Measurements from ENCODE around the gene WDR35.

WDR35 gene

DNA sequence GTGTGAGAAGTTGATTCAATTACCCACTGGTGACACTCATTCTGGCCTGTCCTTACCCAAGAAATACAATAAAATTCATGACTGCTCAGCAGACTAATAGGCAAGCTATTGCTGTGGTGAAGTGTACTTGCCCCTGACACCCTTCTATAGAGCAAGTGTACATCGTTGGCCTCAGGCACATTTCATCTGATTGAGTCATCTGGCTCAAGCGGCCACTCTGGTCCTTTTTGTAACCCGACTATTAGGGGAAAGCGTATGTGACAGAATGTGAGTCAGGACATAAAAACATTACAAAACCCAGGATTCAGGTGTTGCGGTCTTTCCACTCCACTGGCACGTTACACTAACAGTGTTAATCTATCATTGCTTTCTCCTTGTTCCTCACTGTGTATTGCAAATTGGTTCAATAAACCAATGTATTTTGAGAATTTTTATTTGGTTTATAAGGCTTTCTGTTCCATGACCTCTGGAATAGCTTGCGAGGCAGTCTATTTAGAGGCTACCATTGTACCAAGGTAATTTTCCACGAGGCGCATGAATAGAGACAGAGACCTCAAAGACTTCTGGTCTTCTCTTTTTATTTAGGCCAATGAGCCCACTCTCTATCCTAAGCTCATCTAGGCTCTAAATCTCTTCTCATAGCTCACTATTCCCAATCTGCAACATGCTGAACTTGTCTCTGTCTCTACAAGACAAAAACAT lies 77.9 kb downstream of the WDR35 start:
- no peak overlapping the region for H3K4me2 ChIP-seq (ENCODE audit: low read length)
- TF ChIP-seq CTCF (IDR thresholded peaks at IDR 0.05), result no peak
- no peaks in the 10 kb centered on the region for H3K4me1 ChIP-seq
- H3K4me3 ChIP-seq (ENCODE audit: low read depth, low read length), result no peak overlapping the region
- H3K27me3 ChIP-seq (ENCODE audit: control insufficient read depth, insufficient read depth, low read length), result no peaks in the 10 kb centered on the region
- H2AFZ ChIP-seq, result no peak overlapping the region
- no peaks in the 10 kb centered on the region for H3K9me3 ChIP-seq (ENCODE audit: control insufficient read depth, low read length)
- H3K36me3 ChIP-seq (ENCODE audit: control insufficient read depth, insufficient read depth, low read length), result no peaks in the 10 kb centered on the region
- H3K9ac ChIP-seq, result no peak overlapping the region
- H3K79me2 ChIP-seq, result no peaks in the 10 kb centered on the region
- H3K27ac ChIP-seq, result no peak overlapping the region

DNA sequence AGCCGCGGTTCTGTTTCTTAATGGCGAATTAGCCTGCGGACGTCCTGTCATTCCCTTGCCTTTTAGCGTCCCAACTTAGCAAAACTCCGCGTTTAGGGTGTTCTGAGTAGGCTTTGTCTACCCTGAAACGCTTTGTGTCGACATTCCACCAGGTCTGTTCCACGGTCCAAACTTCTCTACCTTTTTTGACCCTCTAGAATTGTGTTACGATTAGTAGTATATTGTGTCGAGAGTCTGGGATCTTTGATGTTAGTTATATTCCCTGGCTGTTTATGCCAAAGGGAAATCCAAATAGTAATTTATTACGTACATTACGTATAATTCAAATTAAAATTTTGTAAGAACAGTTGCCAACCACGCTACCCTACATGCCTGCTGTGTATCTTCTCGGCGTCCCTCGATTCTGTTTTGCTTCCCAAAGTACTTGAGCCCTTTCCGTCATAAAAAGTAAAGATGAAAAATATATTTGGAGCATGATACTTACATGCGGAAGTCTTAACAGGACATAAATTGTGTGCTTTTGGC lies 87.6 kb downstream of the WDR35 start:
- H2AFZ ChIP-seq, result peak overlapping the region; percentile 96
- peak overlapping the region; percentile 94 for H3K4me3 ChIP-seq (ENCODE audit: low read depth, low read length)
- H3K79me2 ChIP-seq, result peaks cover 21% of the 10 kb centered on the region
- H3K9ac ChIP-seq, result peak overlapping the region; percentile 78
- H3K4me2 ChIP-seq (ENCODE audit: low read length), result peak overlapping the region; percentile 71
- H3K27me3 ChIP-seq (ENCODE audit: control insufficient read depth, insufficient read depth, low read length), result no peaks in the 10 kb centered on the region
- TF ChIP-seq CTCF (IDR thresholded peaks at IDR 0.05), result no peak
- peaks cover 9% of the 10 kb centered on the region for H3K4me1 ChIP-seq
- no peaks in the 10 kb centered on the region for H3K36me3 ChIP-seq (ENCODE audit: control insufficient read depth, insufficient read depth, low read length)
- H3K9me3 ChIP-seq (ENCODE audit: control insufficient read depth, low read length), result no peaks in the 10 kb centered on the region
- peak overlapping the region; percentile 91 for H3K27ac ChIP-seq

- H3K27ac ChIP-seq, result peak within 1 kb of the TSS; percentile 91
- no peaks in the 10 kb centered on the region for H3K9me3 ChIP-seq (ENCODE audit: control insufficient read depth, low read length)
- H3K4me2 ChIP-seq (ENCODE audit: low read length), result peak within 1 kb of the TSS; percentile 71
- H3K36me3 ChIP-seq (ENCODE audit: control insufficient read depth, insufficient read depth, low read length), result no peaks in the 10 kb centered on the region
- peak within 1 kb of the TSS; percentile 78 for H3K9ac ChIP-seq
- peak within 1 kb of the TSS; percentile 94 for H3K4me3 ChIP-seq (ENCODE audit: low read depth, low read length)
- no peaks in the 10 kb centered on the region for H3K27me3 ChIP-seq (ENCODE audit: control insufficient read depth, insufficient read depth, low read length)
- H2AFZ ChIP-seq, result peak within 1 kb of the TSS; percentile 96
- peaks cover 21% of the 10 kb centered on the region for H3K79me2 ChIP-seq
- TF ChIP-seq CTCF (IDR thresholded peaks at IDR 0.05), result peak; percentile 45
- peaks cover 9% of the 10 kb centered on the region for H3K4me1 ChIP-seq
Observed at GRCh38 chr2:19901442-19902215, 88.3 kb downstream of the WDR35 start, which contains the start of gene TTC32. Gene TTC32 (minus strand): TSS chr2:19901983. CDS start chr2:19901854, 129 bp downstream.

DNA sequence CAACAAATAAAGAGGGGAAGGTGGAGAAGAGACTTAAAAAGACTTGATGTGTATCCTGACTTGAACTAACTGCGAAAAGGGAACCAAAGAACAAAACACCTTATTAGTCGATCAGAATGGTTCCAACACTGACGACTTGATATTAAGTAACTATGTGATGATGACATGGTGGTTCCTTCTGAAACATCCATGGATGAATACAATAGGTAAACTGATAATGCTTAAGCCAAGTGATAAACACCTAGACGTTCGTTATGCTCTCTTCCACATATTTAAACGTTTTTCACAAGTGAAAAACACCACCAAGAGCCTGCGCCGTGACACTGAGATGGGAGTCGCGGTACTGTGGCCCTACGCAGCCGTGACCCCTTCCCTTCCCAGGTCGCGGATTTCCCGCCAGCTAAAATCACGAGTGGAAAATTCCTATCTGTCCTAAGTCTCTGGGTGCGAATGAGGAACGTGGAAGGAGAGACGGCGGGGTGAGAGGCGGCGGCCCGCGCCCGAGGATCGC lies 88.9 kb downstream of the WDR35 start:
- H3K4me3 ChIP-seq (ENCODE audit: low read depth, low read length), result peak overlapping the region; percentile 94
- peak overlapping the region; percentile 96 for H2AFZ ChIP-seq
- peak overlapping the region; percentile 91 for H3K27ac ChIP-seq
- H3K9ac ChIP-seq, result peak overlapping the region; percentile 78
- no peaks in the 10 kb centered on the region for H3K36me3 ChIP-seq (ENCODE audit: control insufficient read depth, insufficient read depth, low read length)
- H3K27me3 ChIP-seq (ENCODE audit: control insufficient read depth, insufficient read depth, low read length), result no peaks in the 10 kb centered on the region
- TF ChIP-seq CTCF (IDR thresholded peaks at IDR 0.05), result no peak
- peak overlapping the region; percentile 71 for H3K4me2 ChIP-seq (ENCODE audit: low read length)
- peaks cover 9% of the 10 kb centered on the region for H3K4me1 ChIP-seq
- peaks cover 21% of the 10 kb centered on the region for H3K79me2 ChIP-seq
- H3K9me3 ChIP-seq (ENCODE audit: control insufficient read depth, low read length), result no peaks in the 10 kb centered on the region

Data from parathyroid adenoma (tissue), 2 donors.